Bronchial epithelial cell (primary cell): ENCODE results near the gene PXYLP1. TPM values are rescaled to one million over a fixed set of nuclear protein-coding genes. Genes with fewer than 3 reads are reported as not detected.
A peak's percentile ranks its signal among the peaks of the same experiment; 100 is the strongest.

ENCODE experiments used
- DNase-seq: peaks from one replicate; pipeline ENCODE4 v3.0.0-alpha.2; 2010; ENCODE audit warnings: low read depth
- FAIRE-seq: peaks from 2 replicates; lab custom pipeline; 2011; peaks lifted over from hg19 to GRCh38; lab: Jason Lieb, UNC
- H3K27me3 ChIP-seq: 2 replicates; pipeline ENCODE4 v1.5.1; 2011; ENCODE audit warnings: low read length; ENCODE audit not compliant: control insufficient read depth, insufficient read depth
- H3K36me3 ChIP-seq: 2 replicates; pipeline ENCODE4 v1.5.1; 2011; ENCODE audit warnings: low read length; ENCODE audit not compliant: control insufficient read depth, insufficient read depth
- H3K4me3 ChIP-seq: 2 replicates; pipeline ENCODE4 v1.5.1; 2011; ENCODE audit warnings: mild to moderate bottlenecking, low read depth, low read length, control low read depth
- CTCF ChIP-seq: IDR thresholded peaks from 2 replicates; pipeline ENCODE4 v1.5.1; 2011; ENCODE audit warnings: mild to moderate bottlenecking, moderate library complexity, low read length, control low read depth, inconsistent platforms; ENCODE audit not compliant: insufficient read depth, severe bottlenecking
- total RNA-seq: library from RNA; depleted of rRNA; stranded (reverse); fragments of >200 nt; gene quantifications from 2 replicates; pipeline ENCODE4 v1.2.1, GENCODE V29; 2014

PXYLP1 gene
- total RNA-seq, 1 donor from 2014 or later, result 9.0 TPM

GRCh38 chr3:141271279-141272030 is 39.8 kb downstream of the PXYLP1 start:
- no peak for TF ChIP-seq CTCF
- Histone ChIP-seq H3K4me3 (no peak overlapping the region), H3K27me3 (no peaks in the 10 kb centered on the region), H3K36me3 (no peaks in the 10 kb centered on the region)
- FAIRE-seq, result no peak
- DNase-seq, result no peak

- DNase-seq (no peak), FAIRE-seq (peak; percentile 18)
- Histone ChIP-seq H3K36me3 (no peaks in the 10 kb centered on the region), H3K27me3 (no peaks in the 10 kb centered on the region), H3K4me3 (no peak overlapping the region)
- TF ChIP-seq CTCF, result no peak
These were observed 41.5 kb downstream of the PXYLP1 start for GRCh38 chr3:141272906-141273662.

GRCh38 chr3:141273700-141274410 is 42.2 kb downstream of the PXYLP1 start:
- no peaks in the 10 kb centered on the region for H3K36me3 ChIP-seq
- no peak for FAIRE-seq
- no peak for TF ChIP-seq CTCF

GRCh38 chr3:141274411-141275031 is 42.9 kb downstream of the PXYLP1 start:
- TF ChIP-seq CTCF, result no peak
- Histone ChIP-seq H3K36me3 (no peaks in the 10 kb centered on the region), H3K4me3 (no peak overlapping the region), H3K27me3 (no peaks in the 10 kb centered on the region)
- no peak for DNase-seq
- FAIRE-seq, result no peak

More at GRCh38 chr3:141273700-141274410, 42.2 kb downstream of the PXYLP1 start:
- no peak overlapping the region for H3K4me3 ChIP-seq
- no peak for DNase-seq
- H3K27me3 ChIP-seq, result no peaks in the 10 kb centered on the region

GRCh38 chr3:141275032-141275422 is 43.4 kb downstream of the PXYLP1 start:
- no peak for TF ChIP-seq CTCF
- Histone ChIP-seq H3K4me3 (no peak overlapping the region), H3K36me3 (no peaks in the 10 kb centered on the region), H3K27me3 (no peaks in the 10 kb centered on the region)
- DNase-seq (peak; percentile 93), FAIRE-seq (no peak)
